ENCODE measurements around the gene LCN1.

The LCN1 gene

GRCh38 chr9:135520916-135521607 lies at the start of gene LCN1:
Gene LCN1 (plus strand): TSS chr9:135521440. CDS start chr9:135521498, 58 bp downstream.
- DNase-seq, result no peak

- no peak for DNase-seq
Observed at GRCh38 chr9:135471791-135472640, 49.2 kb upstream of the LCN1 start.

GRCh38 chr9:135473972-135474543 lies 47.2 kb upstream of the LCN1 start:
- no peak for DNase-seq

- no peak for DNase-seq
Observed at GRCh38 chr9:135474915-135475314, 46.3 kb upstream of the LCN1 start.

GRCh38 chr9:135476561-135477355 lies 44.5 kb upstream of the LCN1 start:
- DNase-seq, result no peak

- no peak for DNase-seq
Observed at GRCh38 chr9:135478191-135478590, 43.0 kb upstream of the LCN1 start.

GRCh38 chr9:135478829-135479468 lies 42.3 kb upstream of the LCN1 start:
- DNase-seq, result no peak

- DNase-seq, result no peak
Observed at GRCh38 chr9:135479469-135480052, 41.7 kb upstream of the LCN1 start, which contains the start of gene PPP1R26. Gene PPP1R26 (plus strand): TSS chr9:135479782. CDS start chr9:135484511, 4,729 bp downstream.

GRCh38 chr9:135480071-135480939 lies 40.9 kb upstream of the LCN1 start:
- peak; percentile 39 for DNase-seq

GRCh38 chr9:135480940-135481310 lies 40.3 kb upstream of the LCN1 start:
- DNase-seq, result no peak

GRCh38 chr9:135482015-135482754 lies 39.1 kb upstream of the LCN1 start:
- no peak for DNase-seq

- DNase-seq, result no peak
Observed at GRCh38 chr9:135484460-135485277, 36.6 kb upstream of the LCN1 start.

GRCh38 chr9:135485385-135485784 lies 35.9 kb upstream of the LCN1 start:
- DNase-seq, result no peak

- DNase-seq, result no peak
Observed at GRCh38 chr9:135485832-135486231, 35.4 kb upstream of the LCN1 start.

GRCh38 chr9:135486267-135487065 lies 34.8 kb upstream of the LCN1 start:
- no peak for DNase-seq

GRCh38 chr9:135487281-135488012 lies 33.8 kb upstream of the LCN1 start:
- no peak for DNase-seq

GRCh38 chr9:135488013-135488330 lies 33.3 kb upstream of the LCN1 start:
- no peak for DNase-seq

GRCh38 chr9:135488527-135488926 lies 32.7 kb upstream of the LCN1 start:
- no peak for DNase-seq
